ENCODE measurements around the gene REEP5. TPM values are rescaled to one million over a fixed set of nuclear protein-coding genes. Genes with fewer than 3 reads are reported as not detected.

REEP5 gene
- total and polyA plus RNA-seq, 2 of the 8 experiments (the other 6 are each of a cell fraction or from before 2014, with no cell fraction given), result 58.3 to 94.3 TPM

- no peaks in the 10 kb centered on the region for H3K79me1 ChIP-seq (ENCODE audit: low read depth, low read length)
- peak overlapping the region; percentile 90 to 96 (median 93) for H3K4me3 ChIP-seq (ENCODE audit: extremely low read depth in 1 of 4, insufficient read depth in 2 of 4, low read depth in 3 of 4, low read length in 4 of 4)
- peak overlapping the region; percentile 73 for H3K56ac ChIP-seq (replicated peaks; ENCODE audit: insufficient read length, low read depth, low read length)
- ChIA-PET POLR2A (ENCODE audit: partially characterized antibody) (interaction anchor here (0.6 to 2.4 kb wide), 11 partner anchors 9 to 115 kb away, joined by 3 to 12 read pairs (median 3); partner anchors contain the start of genes DCP2 and REEP5), CTCF (ENCODE audit: partially characterized antibody) (interaction anchor here (0.6 to 4.1 kb wide), 2 partner anchors 13 to 28 kb away, joined by 3 to 20 read pairs; no protein-coding TSS in a partner anchor)
- DNase-seq (ENCODE audit: low read depth in 1 of 2, low spot score in 2 of 2) (no peak), FAIRE-seq (no peak)
- H2BK5ac ChIP-seq (ENCODE audit: low read depth, low read length), result peak overlapping the region; percentile 80; the same call in 1 of the 2 replicates
- peaks cover 4 to 38% (median 13%) of the 10 kb centered on the region in 4 experiments; a peak in 7 of 8 replicates for H3K36me3 ChIP-seq (ENCODE audit: control insufficient read depth in 2 of 4, insufficient read depth in 4 of 4, low read length in 3 of 4)
- H2BK120ac ChIP-seq (replicated peaks; ENCODE audit: low read depth, low read length), result no peak overlapping the region
- H3K4me2 ChIP-seq (ENCODE audit: insufficient read depth in 1 of 2, low read depth in 2 of 2, low read length in 2 of 2), result peak overlapping the region; percentile 58 to 77
- 0 out of 2 replicates have a peak overlapping the region, but pooled peaks have one; percentile 96 for H4K8ac ChIP-seq (ENCODE audit: extremely low read depth, insufficient read depth, low read length)
- no peaks in the 10 kb centered on the region for H3K9me3 ChIP-seq (ENCODE audit: insufficient read depth in 2 of 2, low read depth in 1 of 2, low read length in 1 of 2)
- H3K79me2 ChIP-seq (ENCODE audit: control insufficient read depth in 1 of 2, insufficient read depth in 2 of 2, low read length in 2 of 2), result peaks cover 11 to 33% of the 10 kb centered on the region in 2 experiments; a peak in 3 of 4 replicates
- H3K27ac ChIP-seq (ENCODE audit: low read depth, low read length), result peak overlapping the region; percentile 59; the same call in 1 of the 2 replicates
- H3K27me3 ChIP-seq (replicated peaks in 1 of 4; ENCODE audit: control insufficient read depth in 3 of 4, extremely low read depth in 1 of 4, insufficient read depth in 3 of 4, low read length in 3 of 4), result no peaks in the 10 kb centered on the region; a peak in 2 of 7 replicates
- H2BK20ac ChIP-seq (ENCODE audit: low read length), result no peak overlapping the region
- peak overlapping the region; percentile 58; the same call in 1 of the 2 replicates for H2AFZ ChIP-seq (ENCODE audit: low read length)
- no peak overlapping the region for H3K23ac ChIP-seq (ENCODE audit: insufficient read length)
- H4K91ac ChIP-seq (replicated peaks; ENCODE audit: insufficient read length, low read length), result no peak overlapping the region
- no peak overlapping the region for H2BK15ac ChIP-seq (ENCODE audit: low read length)
- peaks cover 0 to 2% of the 10 kb centered on the region in 2 experiments for H4K20me1 ChIP-seq (replicated peaks in 1 of 2; ENCODE audit: control insufficient read depth in 1 of 2, insufficient read depth in 2 of 2, low read length in 2 of 2)
- TF ChIP-seq HDAC6 (IDR thresholded peaks at IDR 0.05; ENCODE audit: low read depth, low read length), result no peak
- no peak for TF ChIP-seq CREB1 (IDR thresholded peaks at IDR 0.05)
- no peak for TF ChIP-seq FOSL1 (IDR thresholded peaks at IDR 0.05; ENCODE audit: insufficient read depth, low read depth, low read length)
- TF ChIP-seq TBP (IDR thresholded peaks at IDR 0.05; ENCODE audit: low read depth, low read length), result no peak
- no peak for TF ChIP-seq NANOG (IDR thresholded peaks at IDR 0.05; ENCODE audit: insufficient read depth, low read depth, low read length, poor library complexity, severe bottlenecking)
- no peak for TF ChIP-seq JUND (IDR thresholded peaks at IDR 0.05; ENCODE audit: low read length)
- WGBS, 2 experiments (ENCODE audit: extremely low coverage in 1 of 2, insufficient coverage in 1 of 2, insufficient read length in 1 of 2, insufficient replicate concordance in 2 of 2, low coverage in 1 of 2, low lambda C conversion rate in 2 of 2, missing lambda C conversion rate in 1 of 2), result 2% methylated on average over 8 of the region's 8 CpGs; no CpG with 5 or more reads in 1 of the 2 experiments
- H3K9ac ChIP-seq (replicated peaks in 1 of 4; ENCODE audit: extremely low read depth in 1 of 4, low read depth in 3 of 4, low read length in 3 of 4), result peak overlapping the region; percentile 85 to 98 (median 92)
- H2AK5ac ChIP-seq (ENCODE audit: low read depth, low read length), result no peak overlapping the region
- H3K23me2 ChIP-seq (ENCODE audit: low read depth, low read length), result 0 out of 2 replicates have a peak, but pooled peaks cover 3% of the 10 kb centered on the region
- H3K14ac ChIP-seq (ENCODE audit: insufficient read length), result no peak overlapping the region
- no peak overlapping the region for H2BK12ac ChIP-seq (ENCODE audit: low read depth, low read length)
- no peak overlapping the region for H3K18ac ChIP-seq (ENCODE audit: extremely low read depth, low read length)
- peaks cover 0 to 9% (median 5%) of the 10 kb centered on the region in 4 experiments; a peak in 5 of 7 replicates for H3K4me1 ChIP-seq (replicated peaks in 1 of 4; ENCODE audit: control insufficient read depth in 3 of 4, insufficient read depth in 4 of 4, low read length in 3 of 4)
- H3K4ac ChIP-seq (replicated peaks; ENCODE audit: insufficient read length, low read depth, low read length), result no peak overlapping the region
- H4K5ac ChIP-seq (ENCODE audit: insufficient read length, low read depth, low read length), result no peak overlapping the region
Observed at GRCh38 chr5:112861638-112861985, 60.4 kb downstream of the REEP5 start.
